Hematopoietic multipotent progenitor cell (in vitro differentiated cells): ENCODE results near the gene P2RX1. TPM values are rescaled to one million over a fixed set of nuclear protein-coding genes. Genes with fewer than 3 reads are reported as not detected.
"Not testable (repeated sequence)": the region's sequence is repeated elsewhere in the genome, so short reads cannot be mapped to it uniquely, and the experiment has no call there.

Source experiments
- DNase-seq, 3 donors: peaks; one replicate each; pipeline ENCODE4 v3.0.0-alpha.2; 2011 to 2015; ENCODE audit warnings: low read depth in 2 of 3, low spot score in 2 of 3
- total RNA-seq: library from RNA; depleted of rRNA; stranded (reverse); fragments of >200 nt; gene quantifications from one replicate; pipeline ENCODE4 v1.2.3, GENCODE V29; 2012

Gene P2RX1
- total RNA-seq, 1 donor = 160 TPM

- DNase-seq = no peak
Observed at GRCh38 chr17:3953542-3953941, 37.3 kb upstream of the P2RX1 start.

DNA sequence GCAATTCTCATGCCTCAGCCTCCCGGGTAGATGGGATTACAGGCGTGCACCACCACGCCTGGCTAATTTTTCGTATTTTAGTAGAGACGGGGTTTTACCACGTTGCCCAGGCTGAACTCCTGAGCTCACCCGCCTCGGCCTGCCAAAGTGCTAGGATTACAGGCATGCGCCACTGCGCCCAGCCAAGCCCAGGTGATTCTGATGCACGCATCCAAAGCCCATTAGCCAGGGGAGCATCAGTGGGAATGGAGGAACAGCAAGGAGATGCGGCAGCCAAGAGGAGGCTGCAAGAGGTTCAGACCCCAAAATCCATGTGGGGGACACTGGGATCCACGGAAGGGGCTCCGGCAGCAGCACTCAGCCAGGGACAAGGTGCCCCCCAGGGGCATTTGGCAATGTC, 35.9 kb upstream of the P2RX1 start:
- DNase-seq = no peak

GRCh38 chr17:3951420-3951819, 35.2 kb upstream of the P2RX1 start:
- DNase-seq = no peak

GRCh38 chr17:3951003-3951402, 34.7 kb upstream of the P2RX1 start:
- DNase-seq = no peak

DNA sequence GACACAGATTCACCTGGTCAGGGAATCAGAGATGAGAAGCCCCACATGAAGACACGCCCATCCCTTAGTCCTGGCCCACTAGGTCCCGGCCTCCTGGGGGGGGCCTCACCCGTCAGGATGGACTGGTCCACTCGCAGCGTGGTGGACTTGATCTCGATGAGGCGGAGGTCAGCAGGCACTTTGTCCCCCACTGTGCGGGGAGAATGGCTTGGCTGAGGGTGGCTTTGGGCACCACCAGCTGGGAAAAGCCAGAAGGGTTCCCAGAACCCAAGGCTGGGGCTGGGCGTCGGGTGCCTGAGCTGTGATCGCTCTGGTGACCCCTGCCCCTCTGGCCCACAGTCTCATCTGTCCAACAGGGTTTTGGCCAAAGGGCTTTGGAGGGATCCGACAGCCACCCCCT, 34.3 kb upstream of the P2RX1 start:
- DNase-seq = no peak

DNA sequence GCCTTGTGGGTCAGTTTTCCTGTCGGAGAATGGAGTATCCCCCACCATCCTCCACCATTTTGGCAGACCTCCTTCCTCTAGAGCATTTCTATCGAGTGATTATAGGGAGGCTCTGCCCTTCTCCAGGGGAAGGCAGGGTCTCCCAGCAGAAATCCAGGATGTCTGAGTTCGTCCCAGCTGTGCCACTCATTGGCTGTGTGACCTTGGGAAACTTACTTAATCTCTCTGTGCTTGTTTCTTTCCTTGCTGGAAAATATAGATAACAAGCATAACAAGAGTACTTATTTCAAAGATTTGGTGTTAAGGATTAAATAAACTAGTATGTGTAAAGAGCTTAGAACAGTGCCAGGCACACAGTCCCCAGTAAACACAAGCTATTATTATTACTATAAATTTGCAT, 33.2 kb upstream of the P2RX1 start:
- no peak for DNase-seq

GRCh38 chr17:3948551-3948950, 32.3 kb upstream of the P2RX1 start:
- DNase-seq = not testable (repeated sequence)

GRCh38 chr17:3947318-3947810, 31.1 kb upstream of the P2RX1 start:
- no peak for DNase-seq

DNA sequence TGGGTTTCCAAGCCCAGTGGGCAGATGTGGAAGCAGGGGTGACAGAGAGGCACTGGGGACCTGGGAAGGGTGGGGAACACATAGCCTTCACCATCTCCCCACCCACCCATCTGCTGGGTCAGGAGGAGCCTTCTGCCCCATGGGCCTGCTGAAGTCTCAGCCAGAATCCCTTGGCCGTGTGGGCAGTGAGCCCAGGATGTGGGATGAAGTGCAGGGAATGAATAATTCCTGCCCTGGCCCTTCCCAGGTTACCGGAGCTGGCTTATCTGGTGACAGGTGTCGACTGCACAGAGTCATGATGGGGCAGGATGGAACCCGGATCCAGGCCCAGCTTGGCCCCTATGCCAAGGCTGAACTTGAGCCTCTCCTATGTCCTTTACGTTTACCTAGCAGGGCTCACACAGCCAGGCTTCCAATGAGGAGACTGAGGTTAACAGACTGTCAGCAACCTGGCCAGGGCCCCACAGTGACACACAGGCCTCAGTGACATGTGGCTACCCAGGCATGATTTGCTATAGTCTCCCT, 30.5 kb upstream of the P2RX1 start:
- DNase-seq = no peak

GRCh38 chr17:3944485-3945388, 28.5 kb upstream of the P2RX1 start:
- peak in 2 of 3 donors; percentile 16 to 21 for DNase-seq

- no peak for DNase-seq
Observed at GRCh38 chr17:3943240-3943891, 27.1 kb upstream of the P2RX1 start.

DNA sequence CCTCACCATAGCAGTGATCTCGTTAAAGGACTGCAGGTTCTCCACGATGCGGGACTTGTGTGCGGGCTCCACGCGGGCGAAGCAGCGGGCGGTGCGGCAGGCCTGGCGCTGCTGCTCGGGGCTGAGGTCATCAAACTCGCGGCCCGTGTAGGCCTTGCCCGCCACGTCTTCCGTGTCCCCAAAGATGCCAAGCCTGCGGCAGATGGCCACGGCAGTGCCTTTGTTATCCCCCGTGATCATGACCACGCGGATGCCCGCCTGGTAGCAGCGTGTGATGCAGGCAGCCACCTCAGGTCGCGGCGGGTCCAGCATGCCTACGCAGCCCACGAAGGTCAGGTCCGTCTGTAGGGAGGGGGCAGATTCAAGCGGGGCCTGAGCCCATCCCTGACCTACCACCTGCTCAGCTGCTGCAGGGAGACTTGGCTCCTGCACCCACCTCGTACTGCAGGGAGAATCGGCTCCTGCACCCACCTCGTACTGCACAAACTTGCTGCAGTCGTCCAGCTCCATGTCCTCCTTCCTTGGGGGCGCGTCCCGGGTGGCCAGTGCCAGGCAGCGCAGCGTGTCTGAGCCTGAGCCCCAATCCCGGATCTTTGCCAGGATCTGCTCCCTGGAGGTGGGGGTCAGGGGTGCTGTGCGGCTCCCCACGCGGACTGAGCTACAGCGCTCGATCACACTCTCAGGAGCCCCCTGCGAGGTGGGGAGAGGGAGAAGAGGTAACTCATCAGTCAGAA, 24.9 kb upstream of the P2RX1 start:
- no peak for DNase-seq

DNA sequence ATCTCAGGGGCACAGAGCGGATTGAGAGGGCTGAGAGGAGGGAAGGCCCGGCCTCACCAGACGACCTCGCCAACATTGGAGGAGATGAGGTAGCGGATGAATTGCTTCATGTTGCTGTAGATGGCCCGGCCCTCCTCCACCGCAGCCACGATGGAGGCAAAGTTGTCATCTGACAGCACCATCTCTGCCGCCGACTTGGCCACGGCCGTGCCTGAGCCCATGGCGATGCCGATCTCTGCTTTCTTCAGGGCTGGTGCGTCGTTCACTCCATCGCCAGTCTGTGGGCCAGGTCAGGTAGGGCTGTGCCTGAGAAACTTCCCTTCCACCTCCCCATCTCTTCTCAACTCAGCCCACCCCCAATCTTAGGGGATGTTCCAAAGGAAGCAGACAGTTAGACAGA, 21.1 kb upstream of the P2RX1 start:
- DNase-seq = no peak

DNA sequence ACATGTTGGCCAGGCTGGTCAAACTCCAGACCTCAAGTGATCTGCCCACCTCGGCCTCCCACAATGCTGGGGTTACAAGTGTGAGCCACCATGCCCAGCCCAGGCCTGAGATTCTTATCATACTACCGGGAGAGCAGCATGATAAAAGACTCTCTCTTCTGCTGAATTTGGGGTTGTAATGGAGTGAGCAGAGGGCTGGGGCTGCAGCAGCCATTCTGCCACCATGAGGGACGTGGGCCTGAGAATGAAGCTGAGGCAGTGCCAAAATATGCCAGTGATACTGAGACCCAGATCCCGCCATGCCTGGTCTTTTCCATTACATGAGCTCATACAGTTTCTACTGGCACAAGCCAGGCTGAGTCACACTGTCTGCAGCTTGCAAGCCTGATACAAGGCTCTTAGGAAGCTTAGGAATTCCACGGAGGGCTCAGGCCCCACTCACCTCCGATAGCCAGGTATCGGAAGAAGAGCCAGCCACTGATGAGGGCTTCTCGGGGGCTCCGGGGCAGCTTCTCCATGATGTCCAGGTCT, 19.6 kb upstream of the P2RX1 start:
- DNase-seq = no peak

DNA sequence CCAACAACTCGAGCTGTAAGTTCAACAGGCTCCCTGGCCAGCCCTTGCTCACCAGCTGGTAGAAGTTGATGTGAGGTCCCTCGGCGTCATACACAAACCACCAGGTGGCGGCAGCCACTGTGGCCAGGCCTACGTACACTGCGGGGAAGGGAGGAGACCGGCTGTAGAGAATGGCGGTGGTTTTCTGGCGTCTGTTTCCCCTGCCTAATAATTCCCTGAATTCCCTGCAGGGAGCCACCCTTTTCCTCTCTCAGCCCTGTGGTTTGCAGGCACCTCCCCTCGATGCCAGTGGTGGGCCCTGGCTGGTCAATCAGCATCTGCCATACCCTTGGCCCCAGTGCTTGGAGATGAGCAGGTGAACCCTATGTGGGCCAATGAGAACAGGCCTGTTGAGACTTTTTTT, 18.9 kb upstream of the P2RX1 start:
- peak in 2 of 3 donors; percentile 82 to 92 for DNase-seq

GRCh38 chr17:3929764-3930163, 13.5 kb upstream of the P2RX1 start:
- no peak for DNase-seq

DNA sequence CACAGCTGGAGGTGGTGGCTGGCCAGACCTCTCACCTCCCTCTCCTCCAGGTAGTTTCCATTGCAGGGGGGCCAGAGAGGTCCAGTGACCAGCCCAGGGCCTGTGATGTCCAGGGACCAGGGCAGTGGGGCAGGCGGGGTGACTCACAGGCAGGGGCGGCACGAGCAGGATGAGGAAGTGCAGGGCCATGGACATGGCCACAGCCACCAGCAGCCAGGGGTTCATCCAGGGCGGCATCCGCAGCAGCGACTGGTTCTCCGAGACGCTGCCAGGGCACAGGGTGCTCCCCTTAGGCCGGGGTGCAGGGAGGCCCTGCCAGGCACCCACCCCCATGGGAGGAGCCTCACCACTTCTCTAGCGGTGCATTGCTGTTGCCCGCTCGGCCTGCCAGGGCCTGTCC, 12.9 kb upstream of the P2RX1 start:
- DNase-seq = no peak

DNA sequence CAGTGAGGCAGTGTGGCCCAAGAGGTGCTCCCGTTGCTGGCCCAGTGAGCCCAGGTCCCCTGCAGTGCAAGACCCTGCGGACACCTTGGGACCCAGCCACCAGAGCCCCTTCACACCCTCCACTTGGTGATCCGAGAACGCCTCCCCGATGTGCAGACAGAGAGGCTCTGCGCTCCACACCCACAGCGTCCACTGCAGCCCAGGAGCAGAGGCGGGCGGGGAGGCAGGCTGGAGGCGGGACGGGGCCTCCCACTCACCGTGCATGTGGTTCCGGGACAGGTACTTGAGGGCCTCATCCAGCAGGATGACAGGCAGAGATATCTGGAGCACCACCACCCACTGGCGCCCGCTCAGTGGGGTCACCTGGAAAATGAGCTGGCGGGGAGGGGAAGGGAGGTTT, 12.1 kb upstream of the P2RX1 start:
- no peak for DNase-seq

DNA sequence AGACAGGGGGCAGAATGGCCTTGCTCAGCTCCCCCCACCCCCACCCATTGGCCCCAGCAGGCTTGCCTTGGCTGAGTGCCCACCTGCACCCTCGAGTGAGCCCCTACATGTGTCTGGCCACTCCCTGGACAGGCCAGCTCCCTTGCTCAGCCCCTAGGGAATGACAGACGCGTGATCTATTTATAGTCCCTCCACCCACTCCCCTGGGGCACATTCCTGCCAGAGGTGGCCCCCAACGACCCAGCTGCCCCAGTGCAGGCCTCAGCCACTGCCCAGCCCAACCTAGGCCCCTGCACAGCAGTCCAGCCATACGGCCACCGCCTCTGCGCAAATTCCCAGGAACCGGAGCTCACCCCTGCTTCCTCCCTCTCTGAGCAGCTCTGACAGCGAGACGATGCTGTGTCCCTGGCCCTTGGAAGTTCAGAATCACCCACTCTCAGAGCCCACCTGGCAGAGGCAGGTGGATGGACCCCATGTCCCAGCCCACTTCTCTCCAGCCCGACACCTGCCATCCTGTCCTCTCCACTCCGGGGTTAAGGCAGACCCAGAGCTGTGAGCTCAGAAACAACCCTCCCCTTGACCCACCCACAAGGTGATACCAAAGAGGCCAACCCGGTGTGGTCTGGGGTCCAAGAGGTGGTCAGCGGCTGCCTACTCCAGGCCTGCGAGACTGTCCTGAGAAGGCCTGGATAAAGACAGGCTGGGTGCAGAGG, 11.5 kb upstream of the P2RX1 start:
- no peak for DNase-seq
